Measurements from ENCODE around the gene SELENOW. TPM values are rescaled to one million over a fixed set of nuclear protein-coding genes. Genes with fewer than 3 reads are reported as not detected.
A peak's percentile ranks its signal among the peaks of the same experiment; 100 is the strongest.
"Not testable (repeated sequence)": the region's sequence is repeated elsewhere in the genome, so short reads cannot be mapped to it uniquely, and the experiment has no call there.

SELENOW gene
- total RNA-seq, 1 donor from 2014 or later, result 262 TPM

DNA sequence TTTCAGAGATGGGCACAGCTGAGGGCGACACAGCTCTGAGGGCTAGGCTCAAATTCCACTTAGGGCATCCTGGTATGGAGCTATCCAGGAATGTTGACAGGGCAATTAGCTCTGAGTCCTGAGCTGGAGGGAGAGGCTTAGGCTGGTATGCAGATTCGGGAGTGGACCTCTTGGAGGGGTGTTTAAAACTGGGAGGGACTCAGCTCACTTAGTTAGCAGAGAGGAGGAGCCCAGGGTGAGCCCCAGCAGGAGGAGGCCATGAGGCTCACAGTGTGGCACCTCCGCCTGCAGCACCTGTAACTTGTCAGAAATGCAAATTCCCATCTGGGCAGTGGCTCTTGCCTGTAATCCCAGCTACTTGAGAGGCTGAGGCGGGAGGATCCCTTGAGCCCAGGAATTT is 43.4 kb upstream of the SELENOW start:
- Histone ChIP-seq H3K4me1 (no peaks in the 10 kb centered on the region), H3K27ac (no peak overlapping the region), H3K9me3 (no peaks in the 10 kb centered on the region), H3K36me3 (peaks cover 67% of the 10 kb centered on the region), H3K27me3 (no peaks in the 10 kb centered on the region), H3K4me3 (no peak overlapping the region)
- ATAC-seq (peak; percentile 76), DNase-seq (no peak)
- intact Hi-C loops (cut with DNase I), result no loop called here
- TF ChIP-seq, protein P1, sequence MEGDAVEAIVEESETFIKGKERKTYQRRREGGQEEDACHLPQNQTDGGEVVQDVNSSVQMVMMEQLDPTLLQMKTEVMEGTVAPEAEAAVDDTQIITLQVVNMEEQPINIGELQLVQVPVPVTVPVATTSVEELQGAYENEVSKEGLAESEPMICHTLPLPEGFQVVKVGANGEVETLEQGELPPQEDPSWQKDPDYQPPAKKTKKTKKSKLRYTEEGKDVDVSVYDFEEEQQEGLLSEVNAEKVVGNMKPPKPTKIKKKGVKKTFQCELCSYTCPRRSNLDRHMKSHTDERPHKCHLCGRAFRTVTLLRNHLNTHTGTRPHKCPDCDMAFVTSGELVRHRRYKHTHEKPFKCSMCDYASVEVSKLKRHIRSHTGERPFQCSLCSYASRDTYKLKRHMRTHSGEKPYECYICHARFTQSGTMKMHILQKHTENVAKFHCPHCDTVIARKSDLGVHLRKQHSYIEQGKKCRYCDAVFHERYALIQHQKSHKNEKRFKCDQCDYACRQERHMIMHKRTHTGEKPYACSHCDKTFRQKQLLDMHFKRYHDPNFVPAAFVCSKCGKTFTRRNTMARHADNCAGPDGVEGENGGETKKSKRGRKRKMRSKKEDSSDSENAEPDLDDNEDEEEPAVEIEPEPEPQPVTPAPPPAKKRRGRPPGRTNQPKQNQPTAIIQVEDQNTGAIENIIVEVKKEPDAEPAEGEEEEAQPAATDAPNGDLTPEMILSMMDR (IDR thresholded peaks at IDR 0.05), result no peak

DNA sequence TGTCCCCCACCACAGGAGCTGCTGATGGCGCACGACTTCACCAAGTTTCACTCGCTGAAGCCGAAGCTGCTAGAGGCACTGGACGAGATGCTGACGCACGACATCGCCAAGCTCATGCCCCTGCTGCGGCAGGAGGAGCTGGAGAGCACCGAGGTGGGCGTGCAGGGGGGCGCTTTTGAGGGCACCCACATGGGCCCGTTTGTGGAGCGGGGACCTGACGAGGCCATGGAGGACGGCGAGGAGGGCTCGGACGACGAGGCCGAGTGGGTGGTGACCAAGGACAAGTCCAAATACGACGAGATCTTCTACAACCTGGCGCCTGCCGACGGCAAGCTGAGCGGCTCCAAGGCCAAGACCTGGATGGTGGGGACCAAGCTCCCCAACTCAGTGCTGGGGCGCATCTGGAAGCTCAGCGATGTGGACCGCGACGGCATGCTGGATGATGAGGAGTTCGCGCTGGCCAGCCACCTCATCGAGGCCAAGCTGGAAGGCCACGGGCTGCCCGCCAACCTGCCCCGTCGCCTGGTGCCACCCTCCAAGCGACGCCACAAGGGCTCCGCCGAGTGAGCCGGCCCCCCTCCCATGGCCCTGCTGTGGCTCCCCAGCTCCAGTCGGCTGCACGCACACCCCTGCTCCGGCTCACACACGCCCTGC is 37.5 kb upstream of the SELENOW start:
- ATAC-seq (no peak), DNase-seq (no peak)
- intact Hi-C loops (cut with DNase I), result no loop called here
- TF ChIP-seq, protein P1 (IDR thresholded peaks at IDR 0.05), result no peak
- Histone ChIP-seq H3K4me3 (no peak overlapping the region), H3K4me1 (peaks cover 24% of the 10 kb centered on the region), H3K27ac (no peak overlapping the region), H3K36me3 (peaks cover 51% of the 10 kb centered on the region), H3K27me3 (no peaks in the 10 kb centered on the region), H3K9me3 (no peaks in the 10 kb centered on the region)

DNA sequence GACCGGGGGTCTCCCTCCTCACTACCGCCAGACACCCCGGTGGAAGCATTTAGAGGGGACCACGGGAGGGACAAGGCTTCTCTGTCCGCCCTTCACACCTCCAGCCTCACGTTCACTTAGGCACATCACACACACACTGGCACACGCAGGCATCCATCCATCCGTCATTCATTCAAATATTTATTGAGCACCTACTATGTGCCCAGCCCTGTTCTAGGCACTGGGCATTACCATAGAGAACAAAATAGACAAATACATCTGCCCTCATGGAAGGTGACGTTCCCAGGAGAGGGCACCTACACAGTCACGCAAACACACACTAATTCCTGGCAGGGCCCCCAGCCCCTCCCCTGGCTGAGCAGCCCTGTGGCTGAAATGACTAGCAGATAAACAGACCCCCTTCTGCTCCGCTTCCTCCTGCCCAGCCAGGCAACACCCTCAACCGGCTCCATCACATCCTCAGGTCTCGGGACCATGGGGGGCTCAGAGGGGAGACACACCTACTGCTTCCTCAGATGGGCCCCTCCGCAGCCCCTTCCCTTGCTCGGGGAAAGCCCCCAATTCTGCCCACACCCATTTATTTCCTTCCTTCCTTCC is 36.9 kb upstream of the SELENOW start:
- H3K27ac ChIP-seq, result no peak overlapping the region
- TF ChIP-seq, protein P1 (IDR thresholded peaks at IDR 0.05), result no peak
- no peak for ATAC-seq
- intact Hi-C loops (cut with DNase I), result loop anchor here (2.0 kb wide), 1 partner anchor 29 kb away; the partner anchor contains the start of gene EHD2
- H3K4me3 ChIP-seq, result no peak overlapping the region
- H3K36me3 ChIP-seq, result peaks cover 45% of the 10 kb centered on the region
- peaks cover 29% of the 10 kb centered on the region for H3K4me1 ChIP-seq
- H3K27me3 ChIP-seq, result no peaks in the 10 kb centered on the region
- DNase-seq, result no peak
- no peaks in the 10 kb centered on the region for H3K9me3 ChIP-seq

DNA sequence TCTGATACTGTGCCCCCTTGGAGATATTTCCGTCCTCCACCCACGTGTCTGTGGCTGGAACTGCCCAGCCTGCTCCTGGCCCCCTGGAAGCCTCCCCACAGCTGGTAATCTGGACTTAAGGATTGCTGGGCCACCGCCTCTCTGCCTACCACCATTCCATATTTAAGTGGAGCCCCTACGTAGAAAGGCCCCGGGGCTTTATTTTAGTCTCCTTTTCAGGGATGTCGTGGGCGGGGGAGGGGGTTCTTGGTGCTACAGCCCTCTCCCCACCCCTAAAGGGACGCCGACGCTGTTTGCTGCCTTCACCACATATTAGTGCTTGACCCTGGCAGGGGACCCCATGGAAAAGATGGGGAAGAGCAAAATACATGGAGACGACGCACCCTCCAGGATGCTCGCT is 35.9 kb upstream of the SELENOW start:
- intact Hi-C loops (cut with DNase I), result loop anchor here (2.0 kb wide), 1 partner anchor 30 kb away; the partner anchor contains the start of gene EHD2
- no peaks in the 10 kb centered on the region for H3K27me3 ChIP-seq
- peak overlapping the region; percentile 92 for H3K27ac ChIP-seq
- ATAC-seq (no peak), DNase-seq (no peak)
- H3K9me3 ChIP-seq, result no peaks in the 10 kb centered on the region
- peak overlapping the region; percentile 51 for H3K4me3 ChIP-seq
- peaks cover 48% of the 10 kb centered on the region for H3K36me3 ChIP-seq
- TF ChIP-seq, protein P1 (IDR thresholded peaks at IDR 0.05), result no peak
- H3K4me1 ChIP-seq, result peaks cover 35% of the 10 kb centered on the region

DNA sequence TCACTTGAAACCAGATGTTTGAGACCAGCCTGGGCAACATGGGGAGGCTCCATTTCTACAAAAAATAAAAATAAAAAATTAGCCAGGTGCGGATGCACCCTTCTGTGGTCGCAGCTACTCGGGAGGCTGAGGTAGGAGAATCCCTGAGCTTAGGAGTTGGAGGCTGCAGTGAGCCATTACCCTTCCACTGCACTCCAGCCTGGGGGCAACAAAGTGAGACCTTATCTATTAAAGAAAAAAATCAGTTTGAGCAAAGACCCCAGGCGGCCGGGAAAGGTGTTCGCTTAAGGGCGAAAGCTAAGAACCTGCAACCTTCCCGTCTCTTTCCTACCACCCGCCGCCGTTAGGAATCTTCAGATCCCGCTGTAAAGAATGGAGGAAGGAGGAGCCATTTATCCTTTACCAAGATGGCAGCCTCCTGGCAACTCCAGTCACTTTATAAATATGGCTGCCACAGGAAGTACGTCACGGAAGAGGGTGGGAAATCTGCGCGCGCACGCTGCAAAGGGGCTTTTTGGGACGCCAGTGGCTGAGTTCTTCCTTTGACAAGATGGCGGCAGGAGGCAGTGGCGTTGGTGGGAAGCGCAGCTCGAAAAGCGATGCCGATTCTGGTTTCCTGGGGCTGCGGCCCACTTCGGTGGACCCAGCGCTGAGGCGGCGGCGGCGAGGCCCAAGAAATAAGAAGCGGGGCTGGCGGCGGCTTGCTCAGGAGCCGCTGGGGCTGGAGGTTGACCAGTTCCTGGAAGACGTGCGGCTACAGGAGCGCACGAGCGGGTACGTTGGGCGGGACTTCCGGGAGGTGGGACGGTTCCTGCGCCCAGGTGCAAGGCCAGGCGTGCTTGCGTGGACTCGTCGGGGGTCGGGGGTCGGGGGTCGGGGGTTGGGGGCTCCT is 33.2 kb upstream of the SELENOW start, which contains the start of gene NOP53:
TSS of gene NOP53 (plus strand) at position 537 of the 892 bp plus-strand sequence. CDS start at position 551, 14 bp downstream.
- Histone ChIP-seq H3K4me1 (peaks cover 35% of the 10 kb centered on the region), H3K9me3 (no peaks in the 10 kb centered on the region), H3K4me3 (peak within 1 kb of the TSS; percentile 77), H3K36me3 (peaks cover 48% of the 10 kb centered on the region), H3K27ac (peak within 1 kb of the TSS; percentile 97), H3K27me3 (no peaks in the 10 kb centered on the region)
- TF ChIP-seq, protein P1 (IDR thresholded peaks at IDR 0.05), result no peak
- DNase-seq, result peak; percentile 98
- intact Hi-C loops (cut with DNase I), result no loop called here
- peak; percentile 74 for ATAC-seq

DNA sequence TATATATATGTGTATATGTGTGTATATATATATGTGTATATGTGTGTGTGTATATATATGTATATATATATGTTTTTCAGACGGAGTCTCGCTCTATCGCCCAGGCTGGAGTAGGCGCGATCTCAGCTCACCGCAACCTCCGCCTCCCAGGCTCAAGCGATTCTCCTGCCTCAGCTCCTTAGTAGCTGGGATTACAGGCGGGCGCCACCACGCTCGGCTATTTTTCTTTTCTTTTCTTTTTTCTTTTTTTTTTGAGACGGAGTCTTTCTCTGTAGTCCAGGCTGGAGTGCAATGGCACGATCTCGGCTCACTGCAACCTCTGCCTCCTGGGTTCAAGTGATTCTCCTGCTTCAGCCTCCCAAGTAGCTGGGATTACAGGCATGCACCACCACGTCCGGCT is 32.4 kb upstream of the SELENOW start:
- intact Hi-C loops (cut with DNase I); H3K27me3 ChIP-seq; H3K9me3 ChIP-seq; H3K27ac ChIP-seq; DNase-seq; ATAC-seq: not testable (repeated sequence)
- peak overlapping the region; percentile 77 for H3K4me3 ChIP-seq
- H3K4me1 ChIP-seq, result peaks cover 35% of the 10 kb centered on the region
- H3K36me3 ChIP-seq, result peaks cover 54% of the 10 kb centered on the region

Data from upper lobe of right lung (tissue), 1 donor.